Measurements from ENCODE around the gene GATAD2B.
"Not testable (repeated sequence)": the region's sequence is repeated elsewhere in the genome, so short reads cannot be mapped to it uniquely, and the experiment has no call there.

Gene GATAD2B

GRCh38 chr1:153776845-153777370, 145.9 kb downstream of the GATAD2B start:
- DNase-seq (ENCODE audit: low spot score): no peak

GRCh38 chr1:153776352-153776751, 146.4 kb downstream of the GATAD2B start:
- no peak for DNase-seq (ENCODE audit: low spot score)

- peak; percentile 54 for DNase-seq (ENCODE audit: low spot score)
Measured at GRCh38 chr1:153775458-153776327, 147.1 kb downstream of the GATAD2B start.

GRCh38 chr1:153774780-153775457, 147.9 kb downstream of the GATAD2B start, which contains the start of gene SLC27A3:
Gene SLC27A3 (plus strand): TSS chr1:153775407. CDS start chr1:153775498, 91 bp downstream.
- no peak for DNase-seq (ENCODE audit: low spot score)

DNA sequence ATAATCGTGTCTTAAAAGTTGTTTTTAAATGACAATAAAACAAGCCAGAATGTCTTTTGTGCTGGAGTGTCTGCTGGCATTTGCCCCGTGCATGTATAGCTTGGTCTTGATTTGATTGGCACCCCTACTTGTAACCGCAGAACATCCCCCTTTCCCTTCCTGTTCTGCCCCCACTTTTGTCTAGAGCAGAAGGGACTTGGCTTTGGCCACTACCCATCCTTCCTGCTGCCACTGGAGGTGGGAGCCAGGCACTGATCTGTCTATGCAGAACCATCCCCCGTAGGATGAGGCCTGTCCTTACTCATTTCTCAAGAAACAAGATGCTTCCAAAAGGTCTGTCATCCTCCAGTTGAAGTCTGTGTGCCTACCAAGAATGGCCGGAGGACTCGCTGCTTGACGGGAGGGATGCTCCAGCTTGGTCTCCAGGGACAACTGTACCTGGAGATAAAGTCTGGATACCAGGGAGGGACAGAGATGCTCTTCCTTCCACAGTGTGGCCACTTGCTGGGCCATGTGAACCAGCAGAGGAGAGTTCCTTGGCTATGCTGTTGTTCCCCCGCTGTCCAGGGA, 148.7 kb downstream of the GATAD2B start:
- no peak for DNase-seq (ENCODE audit: low spot score)

GRCh38 chr1:153773096-153773921, 149.5 kb downstream of the GATAD2B start:
- no peak for DNase-seq (ENCODE audit: low spot score)

GRCh38 chr1:153771841-153772593, 150.8 kb downstream of the GATAD2B start:
- DNase-seq (ENCODE audit: low spot score): no peak

GRCh38 chr1:153771261-153771660, 151.5 kb downstream of the GATAD2B start:
- DNase-seq (ENCODE audit: low spot score): no peak

- DNase-seq (ENCODE audit: low spot score): no peak
Measured at GRCh38 chr1:153770797-153771196, 152.0 kb downstream of the GATAD2B start.

DNA sequence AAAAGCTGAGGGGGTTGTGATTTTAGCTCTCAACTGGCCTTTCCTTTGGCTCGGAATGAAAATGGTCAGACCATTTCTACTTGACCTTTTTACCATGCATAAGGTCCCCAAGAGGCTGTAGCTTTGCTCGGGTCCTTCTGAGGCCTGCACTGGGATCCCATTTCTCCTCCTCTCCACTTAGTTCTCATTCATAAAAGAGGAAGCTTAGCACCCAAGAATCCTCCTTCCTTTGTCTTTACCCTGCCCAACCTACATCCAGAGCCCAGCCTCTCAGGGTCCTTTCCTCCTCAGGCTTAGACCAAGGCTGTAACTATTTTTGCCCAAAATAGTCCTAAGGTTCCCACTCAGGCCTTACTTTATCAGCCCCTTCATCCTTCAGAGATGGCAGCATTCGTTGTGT, 153.6 kb downstream of the GATAD2B start:
- DNase-seq (ENCODE audit: low spot score): no peak

- DNase-seq (ENCODE audit: low spot score): no peak
Measured at GRCh38 chr1:153768316-153769181, 154.2 kb downstream of the GATAD2B start.

- no peak for DNase-seq (ENCODE audit: low spot score)
Measured at GRCh38 chr1:153767519-153767918, 155.3 kb downstream of the GATAD2B start.

DNA sequence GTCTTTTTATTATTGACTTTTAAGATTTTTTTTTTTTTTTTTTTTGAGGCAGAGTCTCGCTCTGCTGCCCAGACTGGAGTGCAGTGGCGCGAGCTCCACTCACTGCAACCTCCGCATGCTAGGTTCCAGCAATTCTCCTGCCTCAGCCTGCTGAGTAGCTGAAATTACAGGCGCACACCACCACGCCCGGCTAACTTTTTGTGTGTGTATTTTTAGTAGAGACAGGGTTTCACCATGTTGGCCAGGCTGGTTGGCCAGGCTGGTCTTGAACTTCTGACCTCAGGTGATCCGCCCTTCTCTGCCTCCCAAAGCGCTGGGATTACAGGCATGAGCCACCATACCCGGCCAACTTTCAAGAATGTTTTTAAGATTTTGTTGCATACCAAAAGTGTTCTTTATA, 156.1 kb downstream of the GATAD2B start:
- not testable (repeated sequence) for DNase-seq (ENCODE audit: low spot score)

- DNase-seq (ENCODE audit: low spot score): no peak
Measured at GRCh38 chr1:153764310-153764709, 158.5 kb downstream of the GATAD2B start.

DNA sequence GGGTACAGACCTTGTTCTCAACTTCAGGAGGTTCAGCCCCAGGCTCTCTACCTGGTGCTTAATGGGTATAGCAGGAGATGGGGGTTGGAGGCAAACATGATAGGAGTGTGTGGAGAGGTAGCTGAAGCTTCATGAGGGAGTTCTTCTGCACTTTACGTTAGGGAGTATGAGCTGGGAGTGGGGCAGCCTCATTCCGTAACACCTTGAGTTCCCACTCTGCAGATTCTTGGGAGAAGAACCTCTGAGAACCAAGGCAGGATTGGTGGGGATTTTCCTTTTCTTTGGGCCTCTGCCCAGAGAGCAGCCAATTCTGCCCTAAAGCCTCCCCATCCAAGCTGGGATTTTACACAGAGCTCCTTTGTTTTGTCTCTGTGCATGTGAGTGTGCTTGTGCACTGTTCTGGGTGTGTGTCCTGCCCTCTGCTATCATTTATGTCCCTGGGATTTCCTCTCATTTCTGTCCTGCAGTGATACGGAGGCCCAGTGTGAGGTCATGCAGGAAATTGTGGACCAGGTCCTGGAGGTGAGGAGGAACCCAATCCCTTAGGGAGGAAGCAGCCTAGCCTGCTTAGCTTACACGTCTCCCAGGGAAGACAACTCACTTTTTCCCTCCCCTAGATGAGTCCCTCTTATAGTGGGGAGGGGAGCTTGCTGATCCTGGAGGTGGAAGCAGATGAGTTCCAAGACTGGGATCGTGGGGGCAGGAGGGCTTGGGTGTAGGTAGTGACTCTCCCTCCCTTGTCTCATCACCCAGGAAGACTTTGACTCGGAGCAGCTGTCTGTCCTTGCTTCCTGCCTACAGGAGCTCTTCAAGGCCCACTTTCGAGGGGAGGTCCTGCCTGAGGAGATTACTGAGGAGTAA, 159.2 kb downstream of the GATAD2B start:
- no peak for DNase-seq (ENCODE audit: low spot score)

DNA sequence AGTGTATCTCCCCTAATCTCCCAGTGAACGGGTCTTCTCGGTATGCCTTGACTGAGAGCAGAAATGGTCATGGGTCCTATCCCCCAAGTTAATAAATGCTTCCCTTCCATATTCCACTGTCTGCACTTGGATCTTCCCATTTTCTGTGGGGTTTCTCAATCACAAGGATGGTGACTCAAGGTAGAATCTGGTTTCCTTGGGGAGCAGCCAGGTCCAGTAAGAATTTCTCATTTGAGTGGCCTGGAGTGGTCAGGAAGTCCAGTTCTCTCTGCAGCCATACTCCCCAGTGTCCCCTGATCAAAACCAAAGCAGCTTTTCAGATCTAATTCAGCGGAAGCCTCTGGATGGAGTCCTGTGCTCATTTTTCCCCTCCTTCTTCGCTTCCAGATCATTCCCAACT, 162.3 kb downstream of the GATAD2B start:
- no peak for DNase-seq (ENCODE audit: low spot score)

Data from CD4-positive, alpha-beta T cell treated with Interleukin-6 at 100 ng/mL for 8 hours (primary cell).